Renal cortical epithelial cell (primary cell): ENCODE results near the gene RIOK2. TPM values are rescaled to one million over a fixed set of nuclear protein-coding genes. Genes with fewer than 3 reads are reported as not detected.
"Not testable (repeated sequence)": the region's sequence is repeated elsewhere in the genome, so short reads cannot be mapped to it uniquely, and the experiment has no call there.

Experiments used
- DNase-seq: peaks from one replicate; pipeline ENCODE4 v3.0.0-alpha.2; 2011; ENCODE audit warnings: low read depth
- total RNA-seq: library from RNA; depleted of rRNA; stranded (reverse); fragments of >200 nt; gene quantifications from 2 replicates; pipeline ENCODE4 v1.2.3, GENCODE V29; 2014

Gene RIOK2
- total RNA-seq, 1 donor from 2014 or later = 38.7 TPM

GRCh38 chr5:97167435-97167834 lies 15.6 kb downstream of the RIOK2 start:
- DNase-seq = no peak

GRCh38 chr5:97165726-97166125 lies 17.3 kb downstream of the RIOK2 start:
- peak; percentile 15 for DNase-seq

GRCh38 chr5:97164846-97165245 lies 18.2 kb downstream of the RIOK2 start:
- DNase-seq = peak; percentile 34

GRCh38 chr5:97163790-97164285 lies 19.2 kb downstream of the RIOK2 start:
- no peak for DNase-seq

GRCh38 chr5:97163360-97163764 lies 19.7 kb downstream of the RIOK2 start:
- DNase-seq = peak; percentile 21

- DNase-seq = peak; percentile 81
Measured at GRCh38 chr5:97162045-97162444, 21.0 kb downstream of the RIOK2 start.

GRCh38 chr5:97157689-97158088 lies 25.4 kb downstream of the RIOK2 start:
- no peak for DNase-seq

- DNase-seq = no peak
Measured at GRCh38 chr5:97151370-97151769, 31.7 kb downstream of the RIOK2 start.

- no peak for DNase-seq
Measured at GRCh38 chr5:97150401-97150800, 32.6 kb downstream of the RIOK2 start.

GRCh38 chr5:97149709-97150108 lies 33.3 kb downstream of the RIOK2 start:
- no peak for DNase-seq

- no peak for DNase-seq
Measured at GRCh38 chr5:97148288-97148687, 34.8 kb downstream of the RIOK2 start.

GRCh38 chr5:97143704-97144103 lies 39.3 kb downstream of the RIOK2 start:
- DNase-seq = peak; percentile 56

- no peak for DNase-seq
Measured at GRCh38 chr5:97142521-97143254, 40.4 kb downstream of the RIOK2 start, which contains the start of gene LIX1. Gene LIX1 (minus strand): TSS chr5:97142611. CDS start chr5:97142576, 35 bp downstream.

GRCh38 chr5:97141539-97141938 lies 41.5 kb downstream of the RIOK2 start:
- no peak for DNase-seq

GRCh38 chr5:97141031-97141430 lies 42.0 kb downstream of the RIOK2 start:
- DNase-seq = no peak

GRCh38 chr5:97140250-97140649 lies 42.8 kb downstream of the RIOK2 start:
- not testable (repeated sequence) for DNase-seq

- DNase-seq = no peak
Measured at GRCh38 chr5:97136475-97136874, 46.6 kb downstream of the RIOK2 start.

- no peak for DNase-seq
Measured at GRCh38 chr5:97135868-97136267, 47.2 kb downstream of the RIOK2 start.

GRCh38 chr5:97134634-97135033 lies 48.4 kb downstream of the RIOK2 start:
- no peak for DNase-seq

- no peak for DNase-seq
Measured at GRCh38 chr5:97133101-97133500, 49.9 kb downstream of the RIOK2 start.

GRCh38 chr5:97131921-97132320 lies 51.1 kb downstream of the RIOK2 start:
- peak; percentile 30 for DNase-seq

GRCh38 chr5:97131139-97131710 lies 51.8 kb downstream of the RIOK2 start:
- peak; percentile 11 for DNase-seq

- no peak for DNase-seq
Measured at GRCh38 chr5:97127727-97128126, 55.3 kb downstream of the RIOK2 start.
